Measurements from ENCODE around the gene RPTOR.

The RPTOR gene

DNA sequence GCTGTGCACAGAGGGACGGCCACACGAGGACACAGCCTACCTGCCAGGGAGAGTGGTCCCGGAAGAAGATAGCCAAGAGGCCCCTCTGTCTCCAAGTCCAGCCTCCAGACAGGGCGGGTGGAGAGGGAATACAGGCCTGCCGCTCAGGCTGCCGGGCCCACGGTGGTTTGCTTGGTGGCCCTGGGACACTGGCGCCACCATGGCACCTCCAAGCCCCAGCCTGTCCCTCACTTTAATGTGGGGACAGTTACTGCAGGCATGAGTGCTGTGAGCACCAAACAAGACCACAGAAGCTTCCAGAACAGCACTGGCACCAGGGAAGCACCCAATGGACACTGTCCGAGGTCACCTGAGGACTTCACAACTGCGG, 425.0 kb downstream of the RPTOR start:
- no peak for DNase-seq

DNA sequence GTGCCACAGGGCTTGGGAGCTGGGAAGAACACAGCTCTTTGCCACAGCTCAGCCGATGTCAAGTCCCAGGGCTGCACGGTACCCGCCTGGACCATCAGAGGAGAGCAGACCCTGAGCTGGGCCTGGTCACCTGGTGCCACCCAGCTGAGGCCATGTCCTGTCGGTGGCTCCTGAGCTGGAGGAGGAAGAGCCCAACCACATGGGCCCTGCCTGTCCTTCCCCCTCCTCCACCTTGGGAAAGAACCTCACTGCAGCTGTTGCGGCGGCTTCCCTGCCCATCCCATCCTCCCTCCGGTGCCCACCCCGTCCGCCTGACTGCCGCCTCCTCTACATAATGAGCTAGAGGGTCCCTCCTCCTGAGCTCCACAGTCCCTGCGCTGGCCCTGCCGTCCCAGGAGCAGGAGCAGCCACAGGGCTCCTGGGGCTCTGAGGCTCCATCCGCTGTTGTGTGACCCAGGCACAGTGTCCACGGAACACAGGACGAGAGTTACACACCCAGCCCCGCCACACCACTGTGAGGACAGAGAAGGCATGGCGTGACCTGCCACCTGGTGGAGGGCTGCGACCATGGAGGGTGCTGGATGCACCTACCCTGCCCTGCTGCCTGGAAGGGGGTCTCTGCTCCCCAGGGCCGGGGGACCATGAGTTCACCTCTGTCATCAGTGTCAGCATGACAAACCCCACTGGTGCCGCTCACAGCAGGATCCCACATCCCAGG, 425.6 kb downstream of the RPTOR start:
- DNase-seq = peak; percentile 34 to 58

DNA sequence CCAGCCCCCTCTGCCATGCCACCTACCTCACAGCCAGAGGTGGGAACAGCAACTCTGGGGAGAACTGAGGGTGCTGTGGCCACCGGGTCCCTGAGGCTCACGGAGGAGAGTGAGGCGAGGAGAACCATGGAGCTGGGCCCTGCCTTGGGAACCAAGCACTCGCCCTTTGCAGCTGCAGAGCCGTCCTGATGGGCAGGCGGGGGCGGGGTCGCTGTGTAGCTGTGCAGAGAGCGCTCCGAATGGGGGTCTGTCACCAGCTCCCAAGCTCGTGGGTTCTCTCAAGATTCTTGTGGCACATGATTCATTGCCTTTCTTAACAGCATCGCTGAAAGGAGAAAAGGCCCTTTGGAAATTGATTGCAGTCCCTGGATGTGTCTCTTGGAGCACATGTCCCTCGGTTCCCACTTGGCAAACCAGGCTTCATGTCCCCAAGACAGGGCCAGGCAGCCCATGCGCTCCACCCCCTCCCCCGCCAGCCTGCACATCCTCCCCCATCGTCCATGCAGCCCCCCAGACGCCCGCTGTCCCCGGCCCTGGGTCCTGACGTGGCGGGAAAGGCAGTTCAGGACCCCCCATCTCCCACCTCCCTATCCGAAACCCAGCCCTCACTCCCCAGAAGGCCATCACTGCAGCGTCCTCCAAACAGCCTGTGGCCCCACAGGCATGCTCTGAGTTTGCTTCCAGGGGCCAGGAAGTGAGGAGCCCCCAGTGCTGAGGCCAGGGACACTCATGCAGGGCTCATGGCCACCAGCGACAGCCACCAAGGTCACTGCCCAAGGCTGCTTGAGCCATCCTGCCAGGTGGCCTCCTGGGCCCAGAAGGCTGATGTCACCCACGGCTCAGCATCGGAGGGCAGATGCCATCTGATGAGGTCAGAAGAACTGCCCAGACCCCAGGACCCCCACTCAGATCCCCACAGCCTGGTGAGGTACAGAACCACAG, 426.4 kb downstream of the RPTOR start:
- DNase-seq = no peak

DNA sequence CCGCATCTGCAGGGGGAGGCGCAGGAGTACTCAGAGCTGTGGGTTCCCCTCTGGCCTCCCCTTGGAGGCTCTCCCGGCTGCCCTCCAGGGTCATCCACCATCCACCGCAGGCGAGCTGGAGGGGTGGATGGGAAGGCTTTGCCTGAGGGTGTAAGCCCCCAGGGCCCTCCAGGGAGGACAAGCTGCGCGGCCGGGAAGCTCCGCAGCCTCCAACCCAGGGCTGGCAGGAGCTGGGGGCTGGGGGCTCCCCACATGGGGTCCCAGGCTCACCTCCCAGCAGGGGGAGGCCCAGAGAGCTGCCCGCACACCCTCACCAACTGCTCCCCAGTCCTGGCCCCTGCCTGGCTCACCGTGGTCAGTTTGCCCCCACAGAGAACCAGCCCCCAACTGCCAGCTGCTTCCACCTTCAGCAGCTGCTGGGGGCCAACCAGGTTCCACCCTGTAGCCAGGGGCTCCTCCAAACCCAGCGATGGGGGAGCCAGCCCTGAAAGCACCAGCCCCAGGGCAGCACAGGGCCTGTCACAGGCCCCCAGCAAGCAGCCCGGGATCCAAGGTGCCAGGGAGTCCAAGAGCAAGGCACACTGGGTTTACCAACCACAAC, 427.2 kb downstream of the RPTOR start:
- no peak for DNase-seq

DNA sequence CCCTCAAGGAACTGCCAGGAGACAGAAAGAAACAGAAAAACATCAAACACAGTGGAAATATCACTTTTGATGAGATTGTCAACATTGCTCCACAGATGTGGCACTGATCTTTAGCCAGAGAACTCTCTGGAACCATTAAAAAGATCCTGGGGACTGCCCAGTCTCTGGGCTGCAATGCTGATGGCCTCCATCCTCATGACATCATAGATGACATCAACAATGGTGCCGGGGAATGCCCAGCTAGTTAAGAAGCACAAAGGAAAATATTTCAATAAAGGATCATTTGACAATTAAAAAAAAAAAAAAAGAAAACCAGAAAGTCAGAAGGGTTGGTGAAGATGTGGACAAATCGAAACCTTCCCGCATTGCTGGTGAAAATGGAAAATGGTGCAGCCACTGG, 432.1 kb downstream of the RPTOR start:
- DNase-seq = no peak

DNA sequence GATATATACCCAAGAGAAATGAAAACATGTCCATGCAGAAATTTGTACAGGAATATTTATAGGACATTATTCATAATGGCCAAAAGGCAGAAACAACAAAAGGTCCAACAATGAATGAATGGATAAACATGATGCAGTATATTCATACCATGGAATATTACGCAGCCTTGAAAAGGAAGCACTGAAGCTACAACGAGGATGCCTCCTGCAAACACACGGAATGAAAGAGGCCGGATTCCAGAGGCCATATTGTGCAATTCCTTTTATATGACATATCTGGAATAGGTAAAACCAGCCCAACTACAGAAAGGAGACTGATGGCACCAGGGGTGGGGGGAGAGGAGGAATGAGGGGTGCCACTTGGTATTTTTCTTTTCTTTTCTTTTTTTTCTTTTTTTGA, 432.5 kb downstream of the RPTOR start:
- DNase-seq = no peak

DNA sequence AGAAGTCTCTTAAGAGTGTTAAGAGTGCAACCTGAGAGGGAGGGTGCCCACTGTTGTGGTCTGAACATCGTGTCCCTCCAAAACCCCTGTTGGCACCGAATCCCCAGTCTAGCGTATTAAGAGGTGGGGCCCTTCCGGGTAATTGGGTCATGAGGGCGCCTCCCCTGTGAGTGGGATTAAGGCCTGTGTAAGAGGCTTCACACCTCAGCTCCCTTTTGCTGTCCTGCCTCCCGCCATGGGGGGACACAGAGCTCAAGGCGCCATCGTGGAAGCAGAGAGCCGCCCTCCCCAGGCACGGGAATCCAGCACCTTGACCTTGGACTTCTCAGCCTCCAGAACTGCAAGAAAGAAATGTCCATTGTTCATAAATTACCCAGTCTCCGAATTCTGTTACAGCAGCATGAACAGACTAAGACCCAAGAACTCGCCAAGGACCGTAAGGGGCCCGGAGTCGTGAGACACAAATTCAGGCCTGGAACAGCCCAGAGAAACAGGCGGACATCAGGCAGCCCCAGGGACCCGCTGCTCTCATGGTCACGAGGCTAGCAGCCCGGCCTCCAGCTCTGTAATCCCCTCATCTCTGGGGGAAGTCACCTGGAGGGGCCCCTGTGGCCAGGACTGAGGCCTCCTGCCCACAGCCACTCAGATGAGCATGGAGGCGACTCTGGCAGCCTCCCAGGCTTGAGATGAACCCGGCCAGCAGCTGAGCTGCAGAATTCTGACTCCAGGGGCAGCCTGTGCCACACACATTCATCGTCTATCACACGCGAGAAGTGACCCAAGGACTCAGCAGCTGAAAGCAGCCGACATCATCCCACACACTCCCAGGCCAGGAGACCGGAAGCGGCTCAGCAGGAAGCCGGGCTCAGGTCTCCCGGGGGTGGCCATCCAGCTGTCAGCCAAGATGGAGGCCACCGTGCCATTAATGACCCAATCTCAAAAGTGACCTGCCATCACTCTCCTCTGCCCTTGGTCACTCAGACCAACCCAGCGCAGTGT, 434.2 kb downstream of the RPTOR start:
- DNase-seq = no peak

DNA sequence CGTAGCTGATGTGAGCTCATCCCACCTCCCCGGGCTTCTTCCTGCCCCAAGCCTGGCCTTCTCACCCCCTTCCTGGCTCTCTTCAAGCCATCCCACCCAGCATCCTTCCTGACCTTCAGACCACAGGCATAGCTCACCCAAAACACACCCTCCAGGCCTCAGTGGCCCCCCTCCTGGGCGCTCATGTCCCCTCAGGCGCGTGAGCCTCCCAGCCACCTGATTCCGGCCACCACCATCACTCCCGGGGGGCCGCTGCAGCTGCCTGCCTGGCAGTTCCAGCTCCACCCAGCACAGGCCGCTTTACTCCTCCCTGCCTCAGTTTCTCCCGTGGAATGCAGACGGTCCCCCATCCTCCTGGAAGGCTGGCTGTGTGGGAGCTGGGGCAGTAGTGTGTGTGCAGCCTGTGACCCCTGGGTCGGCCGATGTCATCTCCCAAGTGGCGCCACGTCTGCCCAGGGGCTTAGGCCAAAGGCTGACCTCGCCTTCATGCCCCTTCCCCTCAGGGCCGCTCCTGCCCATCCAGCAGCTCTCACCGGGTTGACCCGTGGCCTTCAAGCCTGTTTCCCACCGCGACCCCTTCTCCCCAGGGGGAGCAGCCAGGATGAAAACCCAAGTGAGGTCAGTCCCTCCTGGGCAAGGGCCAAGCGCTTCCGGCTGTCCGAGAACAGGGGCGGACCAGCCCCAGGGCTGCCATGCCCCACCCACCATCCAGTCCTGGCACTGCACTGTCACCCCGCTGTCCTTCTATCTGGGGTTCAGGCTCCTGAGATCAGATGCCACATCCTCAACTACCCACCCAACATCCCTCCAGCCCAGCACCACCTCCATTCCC, 435.1 kb downstream of the RPTOR start:
- no peak for DNase-seq

DNA sequence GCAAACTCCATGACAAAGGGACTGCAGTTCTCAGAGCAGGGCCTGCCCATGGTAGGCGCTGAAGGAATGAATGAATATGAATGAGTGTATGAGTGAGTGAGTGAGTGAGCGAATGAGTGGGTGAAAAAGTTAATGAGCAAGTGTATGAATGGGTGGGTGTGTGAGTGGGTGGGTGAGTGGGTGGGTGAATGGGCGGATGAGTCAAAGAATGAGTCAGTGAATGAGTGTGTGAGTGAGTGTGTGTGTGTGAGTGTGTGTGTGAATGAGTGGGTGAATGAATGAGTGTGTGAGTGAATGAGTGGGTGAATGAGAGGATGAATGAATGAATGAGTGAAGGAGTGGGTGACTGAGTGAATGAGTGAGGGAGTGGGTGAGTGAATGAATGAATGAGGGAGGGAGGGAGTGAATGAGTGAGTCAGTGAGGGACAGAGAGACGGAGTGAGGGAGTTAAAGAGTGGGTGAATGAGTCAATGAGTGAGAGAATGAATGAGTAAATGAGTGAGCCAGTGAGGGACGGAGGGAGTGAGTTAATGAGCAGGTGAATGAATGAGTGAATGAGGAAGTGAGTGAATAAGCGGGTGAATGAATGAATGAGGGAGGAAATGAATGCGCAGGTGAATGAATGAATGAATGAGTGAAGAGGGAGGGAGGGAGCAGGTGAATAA, 435.9 kb downstream of the RPTOR start:
- no peak for DNase-seq

DNA sequence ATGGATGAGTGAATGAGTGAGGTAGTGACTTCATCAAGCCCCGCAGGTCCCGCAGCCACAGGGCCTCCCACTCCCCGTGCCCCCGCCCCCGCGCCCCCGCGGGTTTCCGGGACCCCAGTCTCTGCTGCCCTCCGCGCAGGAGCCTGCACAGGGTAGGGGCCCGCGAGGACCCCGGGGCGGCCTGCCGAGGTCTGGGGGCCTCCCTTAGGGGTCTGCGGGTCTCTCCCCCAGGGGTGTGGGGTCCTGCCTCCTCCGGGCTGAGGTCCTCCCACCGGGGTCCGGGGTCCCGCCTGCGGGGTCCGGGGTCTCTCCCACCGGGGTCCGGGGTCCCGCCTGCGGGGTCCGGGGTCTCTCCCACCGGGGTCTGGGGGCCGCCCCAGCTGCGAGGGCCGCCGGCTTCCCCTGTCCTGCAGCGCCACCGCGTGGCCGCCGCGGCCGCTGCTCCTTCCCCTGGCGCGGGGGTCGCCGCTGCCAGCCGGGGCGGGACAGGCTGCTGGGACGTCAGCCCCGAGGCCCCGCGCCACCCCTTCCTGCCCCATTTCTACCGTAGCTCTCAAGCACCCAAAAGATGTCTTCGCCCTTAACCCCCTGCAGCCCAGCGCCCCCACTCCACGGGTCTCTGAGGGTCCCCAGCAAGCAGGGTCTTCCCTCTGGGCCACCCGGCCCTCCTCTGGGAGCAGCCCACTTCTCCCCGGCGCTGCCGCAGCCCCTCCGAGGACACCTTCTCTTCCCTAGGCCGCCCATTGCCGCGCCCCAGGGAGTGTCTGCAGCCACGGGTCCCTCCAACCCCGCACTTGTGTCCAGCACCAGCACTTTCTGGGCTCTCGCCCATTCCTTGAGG, 436.6 kb downstream of the RPTOR start:
- peak in 1 of 2 donors; percentile 25 for DNase-seq

DNA sequence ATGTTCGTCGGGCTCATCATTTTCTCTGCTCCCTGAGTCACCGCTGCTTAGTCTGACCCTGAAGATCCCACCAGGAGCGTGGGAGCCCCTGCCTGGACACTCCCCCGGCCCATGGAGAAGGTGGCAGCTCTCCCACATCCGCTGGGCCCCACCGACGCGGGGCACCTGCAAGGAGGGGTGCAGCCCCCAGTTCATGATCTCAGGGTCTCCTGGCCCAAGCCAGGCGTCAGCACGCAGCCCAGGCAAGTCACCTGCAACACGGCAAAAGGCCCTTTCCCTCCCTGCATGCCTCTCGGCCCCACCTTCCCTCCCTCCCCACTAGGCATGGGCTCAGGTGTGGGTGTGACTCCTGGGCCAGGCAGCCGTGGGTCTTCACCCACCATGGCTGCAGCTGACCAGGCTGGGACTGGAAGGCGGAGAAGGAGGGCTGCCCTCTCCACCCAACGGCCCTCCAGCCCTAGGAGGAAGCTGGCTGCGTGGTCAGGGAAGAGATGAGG, 437.3 kb downstream of the RPTOR start:
- no peak for DNase-seq

DNA sequence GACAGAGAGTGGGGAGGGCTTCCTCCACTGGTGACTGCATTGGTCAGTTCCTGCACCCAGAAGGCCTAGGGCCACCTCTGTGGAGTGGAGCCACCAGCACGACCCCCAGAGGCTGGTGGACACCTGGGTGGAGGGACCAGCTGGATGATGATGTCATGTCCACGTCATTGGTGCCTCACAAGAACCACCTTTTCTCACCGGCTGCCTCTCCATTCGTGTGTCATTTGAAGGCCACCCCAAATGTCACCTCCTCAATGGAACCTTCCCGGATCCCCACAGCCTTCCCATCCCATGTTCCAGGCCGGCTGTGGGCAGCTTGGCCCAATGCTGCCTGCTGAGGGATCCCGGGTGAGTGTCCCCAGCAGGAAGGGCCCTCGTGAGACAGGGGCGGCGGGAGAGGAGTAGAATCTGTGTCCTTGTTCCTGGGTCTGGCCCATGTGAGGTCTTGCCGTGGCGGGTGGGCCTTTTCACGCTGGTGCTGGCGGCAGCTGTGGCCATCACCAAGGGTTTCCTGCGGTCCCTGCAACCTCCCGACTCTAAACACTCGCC, 437.9 kb downstream of the RPTOR start:
- no peak for DNase-seq

DNA sequence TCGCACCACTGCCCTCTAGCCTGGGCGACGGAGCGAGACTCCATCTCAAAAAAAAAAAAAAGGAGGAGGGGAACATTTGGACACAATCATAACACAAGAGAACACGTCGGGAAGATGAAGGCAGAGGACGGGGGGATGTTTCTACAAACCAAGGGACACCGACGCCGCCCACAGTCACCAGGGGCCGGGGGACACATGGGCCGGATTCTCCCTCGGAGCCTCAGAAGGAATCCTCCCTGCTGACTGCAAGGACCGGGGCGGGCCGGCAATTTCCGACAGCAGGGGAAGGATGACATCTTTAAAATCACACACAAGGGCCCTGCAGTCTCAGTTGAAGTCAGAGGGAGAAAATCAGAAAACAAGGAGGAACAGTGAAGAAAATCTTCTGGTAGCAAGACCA, 438.9 kb downstream of the RPTOR start:
- DNase-seq = no peak

DNA sequence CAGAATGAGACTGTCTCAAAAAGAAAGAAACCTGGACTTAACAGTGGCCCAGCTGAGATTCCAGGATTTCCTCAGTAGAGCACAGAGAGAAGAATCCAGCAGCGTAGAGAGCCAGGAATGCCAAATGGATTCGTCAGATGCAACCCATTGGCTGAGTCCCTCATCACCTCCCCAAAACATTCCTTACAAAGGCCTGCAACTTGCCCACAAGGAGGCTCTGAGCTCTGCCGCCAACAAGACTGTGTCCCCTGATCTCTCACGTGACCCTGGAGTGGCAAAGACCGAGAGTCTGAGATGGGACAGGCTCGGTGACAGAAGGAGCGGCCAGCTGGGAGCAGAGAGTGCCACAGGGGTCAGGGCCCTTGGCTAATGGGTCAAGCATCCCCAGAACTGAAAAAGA, 440.1 kb downstream of the RPTOR start:
- DNase-seq = no peak

DNA sequence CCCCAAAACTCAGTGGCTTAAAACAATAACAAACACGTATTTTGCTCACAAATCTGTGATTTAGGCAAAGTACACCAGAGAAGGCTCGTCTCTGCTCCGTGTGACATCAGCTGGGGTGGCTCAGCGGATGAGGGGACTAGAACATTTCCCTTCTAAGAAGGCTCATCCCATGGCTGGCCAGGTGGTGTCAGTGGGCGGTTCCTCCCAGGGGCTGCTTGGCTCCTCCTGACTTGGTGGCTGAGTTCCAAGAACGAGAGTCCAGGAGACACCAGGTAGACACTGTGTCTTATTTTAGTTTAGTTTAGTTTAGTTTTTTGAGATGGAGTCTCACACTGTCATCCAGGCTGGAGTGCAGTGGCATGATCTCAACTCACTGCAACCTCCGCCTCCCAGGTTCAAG, 441.4 kb downstream of the RPTOR start:
- no peak for DNase-seq

DNA sequence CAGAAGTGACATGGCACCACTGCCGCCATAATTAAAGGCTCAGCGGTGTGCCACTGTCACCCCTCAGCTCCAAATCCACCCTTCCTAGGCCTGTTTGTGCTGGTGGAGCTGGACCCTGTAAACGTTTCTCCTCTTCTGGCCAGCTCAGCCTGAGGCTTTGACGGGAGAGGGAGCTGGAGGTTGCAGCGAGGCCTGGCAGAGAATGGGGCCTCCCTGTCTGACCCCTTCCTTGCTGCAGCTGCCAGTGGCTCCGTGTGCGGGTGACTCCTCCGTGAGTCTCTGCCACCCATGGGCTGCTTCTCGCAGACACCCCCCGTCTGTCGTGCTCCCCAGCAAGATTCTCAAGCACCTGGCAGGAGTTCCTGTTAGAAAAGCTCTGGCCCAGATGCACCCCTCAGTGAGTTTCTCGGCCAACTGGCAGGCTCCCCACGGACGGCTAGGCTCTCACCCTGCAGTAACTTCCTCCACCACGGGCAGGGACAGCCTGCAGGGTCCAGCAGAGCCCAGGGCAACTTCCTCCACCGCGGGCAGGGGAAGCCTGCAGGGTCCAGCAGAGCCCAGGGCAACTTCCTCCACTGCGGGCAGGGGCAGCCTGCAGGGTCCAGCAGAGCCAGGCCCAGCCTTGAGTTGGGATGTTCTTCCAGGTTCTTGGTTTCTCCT, 442.3 kb downstream of the RPTOR start:
- peak in 1 of 2 donors; percentile 37 for DNase-seq

DNA sequence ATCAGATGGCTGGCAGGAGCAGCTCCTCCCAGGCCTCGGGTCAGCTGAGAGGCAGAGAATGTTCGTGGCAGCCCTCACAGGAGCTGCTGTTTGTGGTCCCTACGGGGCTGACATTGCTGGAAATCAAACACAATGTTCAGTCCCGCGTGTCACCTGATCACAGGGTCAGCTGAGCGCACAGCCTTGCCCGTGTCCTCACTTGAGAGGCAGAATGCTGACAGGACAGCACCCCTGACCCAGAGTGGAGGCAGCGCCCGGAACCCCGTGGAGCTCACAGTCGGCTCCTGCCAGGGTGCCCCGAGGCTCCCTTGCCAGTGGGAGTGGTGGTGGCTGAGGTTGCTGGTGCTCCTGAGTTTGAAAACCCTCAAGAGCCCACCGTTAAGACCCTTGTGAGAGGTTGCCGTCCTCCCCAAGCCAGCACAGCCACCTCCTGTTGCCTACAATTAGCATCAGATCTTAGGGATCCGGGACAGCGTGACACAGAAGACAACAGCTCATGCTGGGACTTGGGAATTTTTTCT, 443.4 kb downstream of the RPTOR start:
- DNase-seq = no peak

DNA sequence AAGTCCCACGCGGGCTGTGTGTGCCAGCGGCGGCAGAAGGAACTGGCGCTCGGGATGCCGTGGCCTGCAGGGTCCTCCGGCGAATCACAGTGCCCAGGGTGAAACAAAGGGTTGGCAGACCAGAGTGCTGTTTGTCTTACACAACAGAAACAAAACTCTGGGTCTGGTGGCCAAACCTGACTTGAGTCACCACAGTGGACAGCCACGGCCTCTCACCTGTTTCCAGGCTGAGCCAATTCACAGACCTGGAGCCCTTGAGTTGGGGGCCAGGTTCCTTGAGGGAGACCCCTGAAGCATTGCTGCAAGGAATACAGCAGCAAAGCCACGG, 444.9 kb downstream of the RPTOR start:
- DNase-seq = no peak

All from CD4-positive, alpha-beta T cell treated with Interleukin-4 for 1 hour (primary cell).